ENCODE measurements around the gene MYOM1.

MYOM1 gene

GRCh38 chr18:3219631-3220335, at the start of gene MYOM1:
MYOM1 (minus strand) TSS chr18:3219968; CDS start chr18:3215223, 4,745 bp downstream.
- TF ChIP-seq GATA2 (IDR thresholded peaks at IDR 0.05; ENCODE audit: low read depth, low read length) = no peak
- TF ChIP-seq GATA3 (IDR thresholded peaks at IDR 0.05; ENCODE audit: low read depth, low read length) = no peak

DNA sequence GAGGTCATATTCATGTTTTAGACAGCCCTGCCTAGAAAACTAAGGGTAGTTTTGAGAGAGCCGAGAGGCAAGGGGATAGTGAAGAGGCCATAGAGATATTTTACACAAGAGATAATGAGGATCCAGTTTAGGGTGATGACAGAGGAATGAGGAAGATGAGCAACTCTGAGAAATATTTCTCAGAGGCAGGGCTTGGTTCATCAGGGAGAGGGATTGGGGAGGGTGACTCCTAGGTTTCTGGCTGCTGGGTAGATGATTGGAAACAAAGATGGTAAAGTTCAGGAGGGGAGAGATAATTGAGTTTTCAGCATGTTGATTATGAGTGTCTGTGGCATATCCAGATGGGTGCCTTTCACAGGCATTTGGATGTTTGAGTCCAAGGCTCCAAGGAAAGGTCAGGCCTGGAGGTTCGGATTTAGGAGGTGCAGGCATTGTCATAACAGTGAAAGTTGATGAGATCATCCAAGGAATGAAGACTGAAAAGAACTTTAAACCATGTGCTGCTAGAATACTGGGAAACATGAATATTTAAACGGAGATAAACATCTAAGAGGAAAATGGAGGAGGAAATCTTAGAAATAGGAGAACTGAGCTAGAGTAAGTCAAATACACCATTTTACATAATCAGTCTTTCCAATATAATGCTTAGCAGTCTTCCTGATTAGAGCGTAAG, 49.6 kb upstream of the MYOM1 start:
- no peak for TF ChIP-seq GATA3 (IDR thresholded peaks at IDR 0.05; ENCODE audit: low read depth, low read length)
- TF ChIP-seq GATA2 (IDR thresholded peaks at IDR 0.05; ENCODE audit: low read depth, low read length) = no peak

DNA sequence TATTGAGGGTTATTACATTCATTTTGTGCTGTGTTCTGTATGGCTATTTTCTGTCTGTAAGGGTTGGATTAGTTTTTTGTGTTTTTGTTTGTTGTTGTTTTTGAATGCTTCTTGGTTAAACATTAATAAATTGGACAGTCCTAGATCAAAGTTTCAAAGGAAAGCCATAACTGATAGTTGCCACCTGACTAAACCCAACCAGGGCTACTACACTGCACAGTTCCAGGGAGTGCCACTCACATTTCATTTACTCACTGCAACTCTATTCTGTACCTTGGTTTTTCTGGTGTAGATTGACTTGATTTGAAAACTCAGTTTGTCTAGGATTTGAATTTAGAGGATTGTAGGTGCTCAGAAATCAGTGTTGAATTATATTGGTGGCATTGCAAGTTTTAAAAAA, 48.5 kb upstream of the MYOM1 start:
- TF ChIP-seq GATA3 (IDR thresholded peaks at IDR 0.05; ENCODE audit: low read depth, low read length) (no peak), GATA2 (IDR thresholded peaks at IDR 0.05; ENCODE audit: low read depth, low read length) (no peak)

- TF ChIP-seq GATA3 (IDR thresholded peaks at IDR 0.05; ENCODE audit: low read depth, low read length) (no peak), GATA2 (IDR thresholded peaks at IDR 0.05; ENCODE audit: low read depth, low read length) (no peak)
Observed at GRCh38 chr18:3266062-3266608, 46.4 kb upstream of the MYOM1 start.

GRCh38 chr18:3265564-3266033, 45.8 kb upstream of the MYOM1 start:
- TF ChIP-seq GATA3 (IDR thresholded peaks at IDR 0.05; ENCODE audit: low read depth, low read length) = no peak
- no peak for TF ChIP-seq GATA2 (IDR thresholded peaks at IDR 0.05; ENCODE audit: low read depth, low read length)

DNA sequence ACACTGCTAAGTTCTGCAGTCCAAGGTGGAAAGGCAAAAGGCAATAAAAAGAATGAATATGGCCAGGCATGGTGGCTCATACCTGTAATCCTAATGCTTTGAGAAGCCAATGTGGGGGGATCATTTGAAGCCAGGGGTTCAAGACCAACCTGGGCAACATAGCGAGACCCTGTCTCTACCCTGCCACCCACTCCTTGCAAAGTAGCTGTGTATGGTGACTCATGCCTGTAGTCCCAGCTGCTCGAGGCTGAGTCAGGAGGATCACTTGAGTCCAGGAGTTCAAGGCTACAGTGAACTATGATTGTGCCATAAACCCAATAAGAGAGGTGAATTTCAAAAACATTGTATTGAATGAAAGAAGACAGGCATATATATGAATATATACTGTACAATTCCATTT, 44.6 kb upstream of the MYOM1 start:
- no peak for TF ChIP-seq GATA3 (IDR thresholded peaks at IDR 0.05; ENCODE audit: low read depth, low read length)
- no peak for TF ChIP-seq GATA2 (IDR thresholded peaks at IDR 0.05; ENCODE audit: low read depth, low read length)

DNA sequence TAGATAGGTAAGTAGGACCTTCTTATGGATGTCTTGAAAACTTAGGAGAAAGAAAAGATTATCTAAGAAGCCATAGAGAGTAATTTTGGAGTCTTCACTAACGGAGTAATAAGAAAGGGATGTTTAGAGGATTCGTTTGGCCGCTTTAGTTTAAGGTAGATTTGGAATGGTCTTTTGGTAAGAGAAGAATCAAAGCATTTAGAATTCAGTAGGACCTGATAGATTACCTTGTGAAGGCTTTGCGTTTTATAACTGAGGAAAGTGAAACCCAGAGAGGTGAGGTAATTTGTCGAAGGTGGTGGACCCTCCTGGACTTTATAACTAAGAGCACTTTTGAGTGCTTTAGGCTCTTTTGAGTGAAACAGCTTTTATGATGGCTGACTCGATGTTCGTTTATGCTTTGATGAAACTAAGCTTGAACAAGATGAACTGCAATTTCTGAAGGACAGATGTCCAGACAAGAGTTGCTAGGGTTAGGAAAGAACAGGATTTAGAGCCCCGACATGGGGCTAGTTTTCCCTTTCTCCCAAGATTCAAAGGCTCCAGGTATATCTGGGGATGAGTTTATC, 43.4 kb upstream of the MYOM1 start:
- no peak for TF ChIP-seq GATA3 (IDR thresholded peaks at IDR 0.05; ENCODE audit: low read depth, low read length)
- TF ChIP-seq GATA2 (IDR thresholded peaks at IDR 0.05; ENCODE audit: low read depth, low read length) = no peak

GRCh38 chr18:3262234-3263131, 42.7 kb upstream of the MYOM1 start:
- no peak for TF ChIP-seq GATA2 (IDR thresholded peaks at IDR 0.05; ENCODE audit: low read depth, low read length)
- TF ChIP-seq GATA3 (IDR thresholded peaks at IDR 0.05; ENCODE audit: low read depth, low read length) = no peak

GRCh38 chr18:3261373-3262233, 41.8 kb upstream of the MYOM1 start, which contains the start of gene MYL12B:
MYL12B (plus strand) TSS chr18:3262133; CDS start chr18:3272899, 10,766 bp downstream.
- no peak for TF ChIP-seq GATA3 (IDR thresholded peaks at IDR 0.05; ENCODE audit: low read depth, low read length)
- TF ChIP-seq GATA2 (IDR thresholded peaks at IDR 0.05; ENCODE audit: low read depth, low read length) = 0 out of 2 replicates have a peak, but pooled peaks have one; percentile 12

GRCh38 chr18:3260995-3261372, 41.2 kb upstream of the MYOM1 start:
- TF ChIP-seq GATA3 (IDR thresholded peaks at IDR 0.05; ENCODE audit: low read depth, low read length) = no peak
- TF ChIP-seq GATA2 (IDR thresholded peaks at IDR 0.05; ENCODE audit: low read depth, low read length) = no peak

DNA sequence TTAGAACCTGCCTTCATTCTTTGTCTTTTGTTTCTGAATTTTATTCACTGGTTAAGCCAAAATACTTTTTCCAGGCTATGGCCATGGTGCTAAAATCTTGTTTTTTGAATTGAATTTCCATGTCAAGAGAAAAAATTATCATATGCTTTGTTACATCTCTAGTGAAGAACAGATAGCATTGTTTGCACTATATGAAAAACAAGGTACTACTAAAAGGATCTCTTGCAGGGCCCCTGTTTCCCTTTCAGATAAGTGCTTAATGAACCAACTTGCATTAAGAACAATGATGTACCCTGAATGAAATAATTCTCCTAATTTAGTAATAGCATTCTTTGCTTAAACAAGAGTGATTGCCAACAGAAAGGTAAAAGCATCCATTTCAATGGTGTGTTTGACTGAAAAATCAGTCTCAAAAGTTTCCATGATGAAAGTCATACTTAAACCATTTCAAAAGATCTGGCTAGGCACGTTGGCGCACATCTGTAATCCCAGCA, 37.9 kb upstream of the MYOM1 start:
- TF ChIP-seq GATA3 (IDR thresholded peaks at IDR 0.05; ENCODE audit: low read depth, low read length) (no peak), GATA2 (IDR thresholded peaks at IDR 0.05; ENCODE audit: low read depth, low read length) (no peak)

All from SH-SY5Y (cell line).